GM06990 (cell line): ENCODE results near the gene NREP.

Experiments
- DNase-seq: peaks from one replicate; pipeline ENCODE4 v3.0.0-alpha.2; 2011; ENCODE audit not compliant: insufficient read length; ENCODE audit errors: extremely low read depth
- H3K27me3 ChIP-seq: replicated peaks from 2 replicates; pipeline ENCODE4 v1.6.0; 2011; ENCODE audit warnings: low read length; ENCODE audit not compliant: control insufficient read depth, insufficient read depth
- H3K36me3 ChIP-seq: 2 replicates; pipeline ENCODE4 v1.5.1; 2011; ENCODE audit warnings: low read length; ENCODE audit not compliant: control insufficient read depth, insufficient read depth
- H3K4me3 ChIP-seq: replicated peaks from 2 replicates; pipeline ENCODE4 v1.5.1; 2011; ENCODE audit warnings: low read depth, mild to moderate bottlenecking, control low read depth, low read length
- TF ChIP-seq, protein P1 (sequence below): IDR thresholded peaks from 2 replicates; pipeline ENCODE4 v1.5.1; 2011; ENCODE audit warnings: low read length, control low read depth, mild to moderate bottlenecking, inconsistent platforms; ENCODE audit not compliant: insufficient read depth, poor library complexity, severe bottlenecking

Gene NREP

GRCh38 chr5:111747337-111747736 lies 9.7 kb downstream of the NREP start:
- H3K36me3 ChIP-seq: no peaks in the 10 kb centered on the region; the same call in 1 of the 2 replicates

GRCh38 chr5:111746791-111747190 lies 10.2 kb downstream of the NREP start:
- no peak for DNase-seq

More at GRCh38 chr5:111747337-111747736, 9.7 kb downstream of the NREP start:
- H3K4me3 ChIP-seq: no peak overlapping the region
- H3K27me3 ChIP-seq: no peaks in the 10 kb centered on the region
- DNase-seq: no peak
- TF ChIP-seq, protein P1, sequence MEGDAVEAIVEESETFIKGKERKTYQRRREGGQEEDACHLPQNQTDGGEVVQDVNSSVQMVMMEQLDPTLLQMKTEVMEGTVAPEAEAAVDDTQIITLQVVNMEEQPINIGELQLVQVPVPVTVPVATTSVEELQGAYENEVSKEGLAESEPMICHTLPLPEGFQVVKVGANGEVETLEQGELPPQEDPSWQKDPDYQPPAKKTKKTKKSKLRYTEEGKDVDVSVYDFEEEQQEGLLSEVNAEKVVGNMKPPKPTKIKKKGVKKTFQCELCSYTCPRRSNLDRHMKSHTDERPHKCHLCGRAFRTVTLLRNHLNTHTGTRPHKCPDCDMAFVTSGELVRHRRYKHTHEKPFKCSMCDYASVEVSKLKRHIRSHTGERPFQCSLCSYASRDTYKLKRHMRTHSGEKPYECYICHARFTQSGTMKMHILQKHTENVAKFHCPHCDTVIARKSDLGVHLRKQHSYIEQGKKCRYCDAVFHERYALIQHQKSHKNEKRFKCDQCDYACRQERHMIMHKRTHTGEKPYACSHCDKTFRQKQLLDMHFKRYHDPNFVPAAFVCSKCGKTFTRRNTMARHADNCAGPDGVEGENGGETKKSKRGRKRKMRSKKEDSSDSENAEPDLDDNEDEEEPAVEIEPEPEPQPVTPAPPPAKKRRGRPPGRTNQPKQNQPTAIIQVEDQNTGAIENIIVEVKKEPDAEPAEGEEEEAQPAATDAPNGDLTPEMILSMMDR: no peak

DNA sequence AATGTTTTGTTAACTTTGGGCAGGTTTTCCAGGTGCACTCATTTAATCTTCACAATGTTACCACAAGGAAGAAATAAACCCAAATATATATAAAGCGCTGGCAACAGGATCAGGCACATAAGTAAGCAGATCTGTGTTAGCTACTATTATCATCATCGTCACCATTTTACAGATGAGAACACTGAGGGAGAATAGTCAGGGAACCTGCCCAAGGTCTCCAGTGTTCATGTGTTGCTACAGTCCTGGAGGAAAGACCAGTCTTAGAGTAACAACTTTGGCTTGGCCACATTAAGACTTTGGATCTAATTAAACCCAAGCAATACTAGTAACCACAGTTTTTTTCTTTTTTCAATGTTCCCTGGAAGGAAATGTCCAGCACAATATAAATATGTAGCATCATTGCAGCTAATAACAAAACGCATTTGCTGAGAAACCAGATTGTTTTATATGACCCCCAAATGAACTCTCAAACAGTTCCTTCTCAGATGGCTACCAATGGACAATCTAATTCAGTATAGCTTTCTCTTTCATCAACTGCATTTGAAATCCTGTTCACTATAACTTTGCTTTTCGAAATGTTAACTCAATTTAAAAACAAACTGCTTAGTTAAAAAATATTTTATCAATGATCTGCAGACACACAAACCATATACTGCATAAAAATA lies 11.8 kb downstream of the NREP start:
- no peak overlapping the region for H3K4me3 ChIP-seq
- TF ChIP-seq, protein P1: no peak
- no peak for DNase-seq
- no peaks in the 10 kb centered on the region for H3K27me3 ChIP-seq
- no peaks in the 10 kb centered on the region; the same call in 1 of the 2 replicates for H3K36me3 ChIP-seq

More at GRCh38 chr5:111746791-111747190, 10.2 kb downstream of the NREP start:
- TF ChIP-seq, protein P1: no peak
- H3K27me3 ChIP-seq: no peaks in the 10 kb centered on the region
- no peak overlapping the region for H3K4me3 ChIP-seq
- no peaks in the 10 kb centered on the region; the same call in 1 of the 2 replicates for H3K36me3 ChIP-seq

- TF ChIP-seq, protein P1: no peak
- Histone ChIP-seq H3K4me3 (no peak overlapping the region), H3K36me3 (no peaks in the 10 kb centered on the region), H3K27me3 (no peaks in the 10 kb centered on the region)
- DNase-seq: no peak
Measured at GRCh38 chr5:111744455-111744854, 12.5 kb downstream of the NREP start.

- Histone ChIP-seq H3K4me3 (no peak overlapping the region), H3K36me3 (no peaks in the 10 kb centered on the region), H3K27me3 (no peaks in the 10 kb centered on the region)
- TF ChIP-seq, protein P1: no peak
- no peak for DNase-seq
Measured at GRCh38 chr5:111743988-111744387, 13.0 kb downstream of the NREP start.
